SU-DHL-6 (cell line): ENCODE results near the gene WASF3.
A peak's percentile ranks its signal among the peaks of the same experiment; 100 is the strongest.

Source experiments
- H2AFZ ChIP-seq: fragments of 200-600 bp; sonication (generic); 2 replicates; pipeline ENCODE4 v1.6.1; 2014; ENCODE audit warnings: low read depth, mild to moderate bottlenecking, moderate library complexity, mixed read lengths, antibody characterized with exemption, low read length; ENCODE audit not compliant: severe bottlenecking
- H3F3A ChIP-seq: fragments of 200-600 bp; shearing (Covaris generic); 2 replicates; pipeline ENCODE4 v1.6.0; 2016; ENCODE audit warnings: antibody characterized with exemption, mild to moderate bottlenecking; ENCODE audit not compliant: insufficient read depth
- H3K27ac ChIP-seq: fragments of 200-600 bp; sonication (generic); 2 replicates; pipeline ENCODE4 v1.5.1; 2016; ENCODE audit warnings: low read depth, mild to moderate bottlenecking, low read length, moderate library complexity, mixed read lengths
- H3K27me3 ChIP-seq: fragments of 200-600 bp; sonication (generic), shearing (Covaris generic); 2 replicates; pipeline ENCODE4 v1.6.0; 2014; ENCODE audit warnings: mild to moderate bottlenecking, low read length
- H3K36me3 ChIP-seq: fragments of 200-600 bp; sonication (generic); 2 replicates; pipeline ENCODE4 v1.6.1; 2014; ENCODE audit warnings: mild to moderate bottlenecking, low read length, mixed read lengths
- H3K4me2 ChIP-seq: fragments of 300-600, 200-600 bp; shearing (Covaris generic), sonication (generic); 2 replicates; pipeline ENCODE4 v1.6.0; 2014; ENCODE audit warnings: low read length, low read depth, mild to moderate bottlenecking; ENCODE audit not compliant: poor library complexity, severe bottlenecking
- H3K4me3 ChIP-seq: fragments of 200-600 bp; sonication (generic); 2 replicates; pipeline ENCODE4 v1.5.1; 2014; ENCODE audit warnings: antibody characterized with exemption, low read length, mild to moderate bottlenecking, mixed read lengths; ENCODE audit not compliant: insufficient read depth, poor library complexity, severe bottlenecking
- H3K79me2 ChIP-seq: fragments of 200-600 bp; sonication (generic); 2 replicates; pipeline ENCODE4 v1.6.1; 2014; ENCODE audit warnings: mild to moderate bottlenecking, low read length, moderate library complexity; ENCODE audit not compliant: insufficient read depth
- H3K9ac ChIP-seq: fragments of 200-600 bp; sonication (generic); 2 replicates; pipeline ENCODE4 v1.7.0; 2014; ENCODE audit warnings: mild to moderate bottlenecking, low read length
- H3K9me2 ChIP-seq: fragments of 200-600 bp; sonication (generic); replicated peaks from 2 replicates; pipeline ENCODE4 v1.6.1; 2014; ENCODE audit warnings: low read length; ENCODE audit not compliant: insufficient read depth
- H3K9me3 ChIP-seq: fragments of 200-600 bp; sonication (generic); 2 replicates; pipeline ENCODE4 v1.6.1; 2014; ENCODE audit warnings: low read length, mixed read lengths; ENCODE audit not compliant: insufficient read depth
- H4K20me1 ChIP-seq: fragments of 200-600 bp; sonication (generic); 2 replicates; pipeline ENCODE4 v1.6.1; 2014; ENCODE audit warnings: low read depth, mild to moderate bottlenecking, antibody characterized with exemption, low read length, moderate library complexity, mixed read lengths
- EZH2phosphoT487 ChIP-seq: fragments of 200-600 bp; sonication (generic), shearing (Covaris generic); conservative IDR thresholded peaks from 2 replicates; pipeline ENCODE4 v1.6.1; 2018; ENCODE audit warnings: mild to moderate bottlenecking, antibody characterized with exemption, low read length, moderate library complexity, mixed read lengths
- TF ChIP-seq, protein P1 (sequence below): fragments of 200-600 bp; sonication (generic); IDR thresholded peaks from one replicate; pipeline ENCODE4 v1.5.1; 2017; ENCODE audit warnings: antibody characterized with exemption, mild to moderate bottlenecking, low read length, moderate library complexity; ENCODE audit not compliant: insufficient read depth, poor library complexity, severe bottlenecking

The WASF3 gene

GRCh38 chr13:26697069-26697955 lies 139.8 kb downstream of the WASF3 start:
- Histone ChIP-seq H4K20me1 (no peaks in the 10 kb centered on the region), H3K27me3 (no peaks in the 10 kb centered on the region), H3K9me2 (no peaks in the 10 kb centered on the region), H2AFZ (no peak overlapping the region), H3K4me2 (no peak overlapping the region), H3K27ac (no peak overlapping the region), H3K79me2 (no peaks in the 10 kb centered on the region), H3K4me3 (no peak overlapping the region), H3F3A (no peaks in the 10 kb centered on the region), H3K9ac (no peak overlapping the region), H3K36me3 (no peaks in the 10 kb centered on the region), H3K9me3 (no peaks in the 10 kb centered on the region)
- TF ChIP-seq, protein P1, sequence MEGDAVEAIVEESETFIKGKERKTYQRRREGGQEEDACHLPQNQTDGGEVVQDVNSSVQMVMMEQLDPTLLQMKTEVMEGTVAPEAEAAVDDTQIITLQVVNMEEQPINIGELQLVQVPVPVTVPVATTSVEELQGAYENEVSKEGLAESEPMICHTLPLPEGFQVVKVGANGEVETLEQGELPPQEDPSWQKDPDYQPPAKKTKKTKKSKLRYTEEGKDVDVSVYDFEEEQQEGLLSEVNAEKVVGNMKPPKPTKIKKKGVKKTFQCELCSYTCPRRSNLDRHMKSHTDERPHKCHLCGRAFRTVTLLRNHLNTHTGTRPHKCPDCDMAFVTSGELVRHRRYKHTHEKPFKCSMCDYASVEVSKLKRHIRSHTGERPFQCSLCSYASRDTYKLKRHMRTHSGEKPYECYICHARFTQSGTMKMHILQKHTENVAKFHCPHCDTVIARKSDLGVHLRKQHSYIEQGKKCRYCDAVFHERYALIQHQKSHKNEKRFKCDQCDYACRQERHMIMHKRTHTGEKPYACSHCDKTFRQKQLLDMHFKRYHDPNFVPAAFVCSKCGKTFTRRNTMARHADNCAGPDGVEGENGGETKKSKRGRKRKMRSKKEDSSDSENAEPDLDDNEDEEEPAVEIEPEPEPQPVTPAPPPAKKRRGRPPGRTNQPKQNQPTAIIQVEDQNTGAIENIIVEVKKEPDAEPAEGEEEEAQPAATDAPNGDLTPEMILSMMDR: no peak
- TF ChIP-seq EZH2phosphoT487: no peak

- Histone ChIP-seq H3F3A (no peaks in the 10 kb centered on the region), H3K27me3 (no peaks in the 10 kb centered on the region), H3K27ac (no peak overlapping the region), H3K36me3 (no peaks in the 10 kb centered on the region), H3K4me3 (no peak overlapping the region), H2AFZ (no peak overlapping the region), H3K9ac (no peak overlapping the region), H3K9me2 (no peaks in the 10 kb centered on the region), H3K9me3 (no peaks in the 10 kb centered on the region), H4K20me1 (no peaks in the 10 kb centered on the region), H3K79me2 (no peaks in the 10 kb centered on the region), H3K4me2 (no peak overlapping the region)
- TF ChIP-seq, protein P1: peak; percentile 84
- TF ChIP-seq EZH2phosphoT487: no peak
Measured at GRCh38 chr13:26698392-26699196, 141.1 kb downstream of the WASF3 start.

GRCh38 chr13:26699197-26699490 lies 141.7 kb downstream of the WASF3 start:
- no peaks in the 10 kb centered on the region for H4K20me1 ChIP-seq
- no peaks in the 10 kb centered on the region for H3K9me2 ChIP-seq
- no peaks in the 10 kb centered on the region for H3K79me2 ChIP-seq
- no peaks in the 10 kb centered on the region for H3F3A ChIP-seq
- no peak overlapping the region for H3K27ac ChIP-seq
- no peak for TF ChIP-seq EZH2phosphoT487
- TF ChIP-seq, protein P1: no peak
- no peak overlapping the region for H2AFZ ChIP-seq
- no peak overlapping the region for H3K4me2 ChIP-seq
- H3K27me3 ChIP-seq: no peaks in the 10 kb centered on the region
- no peaks in the 10 kb centered on the region for H3K9me3 ChIP-seq
- H3K9ac ChIP-seq: no peak overlapping the region
- H3K4me3 ChIP-seq: no peak overlapping the region
- no peaks in the 10 kb centered on the region for H3K36me3 ChIP-seq
